Ovary (tissue), 9 donors: ENCODE data around the gene FBXO40. TPM values are rescaled to one million over a fixed set of nuclear protein-coding genes. Genes with fewer than 3 reads are reported as not detected.

Experiments
- DNase-seq, 5 donors: peaks; one replicate each; pipeline ENCODE4 v3.0.0-alpha.2; 2019 to 2020
- H3K27ac ChIP-seq, 2 donors: fragments of 200-600 bp; one replicate each; pipeline versions ENCODE4 v1.5.1 to v1.8.0; 2019 to 2022
- H3K27me3 ChIP-seq: fragments of 200-600 bp; one replicate; pipeline ENCODE4 v1.8.0; 2022
- H3K36me3 ChIP-seq: fragments of 200-600 bp; sonication (generic); one replicate; pipeline ENCODE4 v1.5.1; 2019
- H3K4me1 ChIP-seq: one replicate; pipeline ENCODE4 v1.8.1; 2013; ENCODE audit warnings: mild to moderate bottlenecking, moderate library complexity; ENCODE audit not compliant: insufficient read depth
- H3K4me3 ChIP-seq: fragments of 200-600 bp; sonication (generic); one replicate; pipeline ENCODE4 v1.5.1; 2017
- H3K9me3 ChIP-seq, 2 donors: fragments of 200-600 bp in 1 of 2; sonication (generic) in 1 of 2; one replicate each; pipeline versions ENCODE4 v1.5.1 to v1.8.1; 2013 to 2019; ENCODE audit warnings: mild to moderate bottlenecking in 1 of 2, moderate library complexity in 1 of 2
- EP300 ChIP-seq: sonication (generic); formaldehyde crosslinking; IDR thresholded peaks from one replicate; pipeline ENCODE4 v1.6.1; 2017; ENCODE audit warnings: antibody characterized with exemption
- POLR2A ChIP-seq: fragments of 450-650 bp; IDR thresholded peaks from one replicate; pipeline ENCODE4 v1.6.1; 2017; ENCODE audit warnings: antibody characterized with exemption, mild to moderate bottlenecking, moderate library complexity
- WGBS, 3 donors: extraction: QIAGEN DNeasy Blood & Tissue Kit in 1 of 3; methylation state at CpG; one replicate each; pipeline versions ENCODE4 v1.1.5 to v1.1.7; 2013 to 2017; 5-methylcytosine and 5-hydroxymethylcytosine counted together
- intact Hi-C, 4 donors: fragments of 100-400 bp; cut with DNase I; formaldehyde crosslinking; loops; one replicate each; pipeline versions ENCODE4 v1.11.0 to v1.15.1; 2022 to 2023
- polyA plus RNA-seq, 2 donors: library from polyadenylated mRNA; stranded (reverse); fragments of 200-250 nt in 1 of 2; fragments of 350-450 nt in 1 of 2; fragmentation: Illumina TruSeq in 1 of 2; extraction: RNeasy Lipid Tissue Mini Kit (QIAGEN cat#74804) in 1 of 2; gene quantifications; one replicate each; pipeline ENCODE4 v1.2.3, GENCODE V29; 2013 to 2014
- total RNA-seq, 7 donors: library from RNA; depleted of rRNA in 2 of 7; stranded (reverse); fragments of >200 nt in 2 of 7; fragmentation: NEBNext Ultra II Directional in 3 of 7; extraction: Animal tissue kit (Norgen Biotek cat#: 25700) in 3 of 7; gene quantifications; one replicate each; pipeline versions ENCODE4 v1.1.0 to v1.2.4, GENCODE V29; 2016 to 2023
- TF ChIP-seq, protein P1 (sequence below), 3 donors: fragments of 450-650 bp in 2 of 3; fragments of 200-600 bp in 1 of 3; IDR thresholded peaks; one replicate each; pipeline versions ENCODE4 v1.5.1 to v1.8.0; 2016 to 2022; ENCODE audit warnings: antibody characterized with exemption in 3 of 3, mild to moderate bottlenecking in 1 of 3
- donor health status: DM: no; HTN: no; CAD: no; lungs with moderate emphysema.
- donor health status: DM: no; HTN: no; CAD: no.
- donor health status: Bipolar disorder and iron deficiency.
- donor health status: DM: yes; HTN: yes; CAD: no.
- donor health status: DM: no; HTN: no; CAD: no.
- donor health status: DM: yes; HTN: yes; CAD: no.

FBXO40 gene
- total and polyA plus RNA-seq, 9 donors, result 0.08 to 1.2 (median 0.17) TPM; not detected in 1

GRCh38 chr3:121649645-121650044, 56.5 kb downstream of the FBXO40 start:
- Histone ChIP-seq H3K27me3 (no peaks in the 10 kb centered on the region), H3K9me3 (no peaks in the 10 kb centered on the region), H3K27ac (no peak overlapping the region), H3K4me3 (no peak overlapping the region), H3K36me3 (no peaks in the 10 kb centered on the region), H3K4me1 (peaks cover 2% of the 10 kb centered on the region)
- intact Hi-C loops, result loop anchor here in 1 of 4 donors (5.0 kb wide), 1 partner anchor 1502 kb away; no protein-coding TSS in a partner anchor
- no peak for DNase-seq
- TF ChIP-seq EP300, result no peak
- no peak for TF ChIP-seq POLR2A
- TF ChIP-seq, protein P1, sequence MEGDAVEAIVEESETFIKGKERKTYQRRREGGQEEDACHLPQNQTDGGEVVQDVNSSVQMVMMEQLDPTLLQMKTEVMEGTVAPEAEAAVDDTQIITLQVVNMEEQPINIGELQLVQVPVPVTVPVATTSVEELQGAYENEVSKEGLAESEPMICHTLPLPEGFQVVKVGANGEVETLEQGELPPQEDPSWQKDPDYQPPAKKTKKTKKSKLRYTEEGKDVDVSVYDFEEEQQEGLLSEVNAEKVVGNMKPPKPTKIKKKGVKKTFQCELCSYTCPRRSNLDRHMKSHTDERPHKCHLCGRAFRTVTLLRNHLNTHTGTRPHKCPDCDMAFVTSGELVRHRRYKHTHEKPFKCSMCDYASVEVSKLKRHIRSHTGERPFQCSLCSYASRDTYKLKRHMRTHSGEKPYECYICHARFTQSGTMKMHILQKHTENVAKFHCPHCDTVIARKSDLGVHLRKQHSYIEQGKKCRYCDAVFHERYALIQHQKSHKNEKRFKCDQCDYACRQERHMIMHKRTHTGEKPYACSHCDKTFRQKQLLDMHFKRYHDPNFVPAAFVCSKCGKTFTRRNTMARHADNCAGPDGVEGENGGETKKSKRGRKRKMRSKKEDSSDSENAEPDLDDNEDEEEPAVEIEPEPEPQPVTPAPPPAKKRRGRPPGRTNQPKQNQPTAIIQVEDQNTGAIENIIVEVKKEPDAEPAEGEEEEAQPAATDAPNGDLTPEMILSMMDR (IDR thresholded peaks at IDR 0.05), result no peak

GRCh38 chr3:121651684-121652083, 58.5 kb downstream of the FBXO40 start:
- H3K27ac ChIP-seq, result no peak overlapping the region
- no peaks in the 10 kb centered on the region for H3K9me3 ChIP-seq
- H3K36me3 ChIP-seq, result no peaks in the 10 kb centered on the region
- no peak overlapping the region for H3K4me3 ChIP-seq
- H3K27me3 ChIP-seq, result no peaks in the 10 kb centered on the region
- no peak for DNase-seq
- no peak for TF ChIP-seq EP300
- no peak for TF ChIP-seq POLR2A
- TF ChIP-seq, protein P1 (IDR thresholded peaks at IDR 0.05), result no peak
- H3K4me1 ChIP-seq, result peaks cover 2% of the 10 kb centered on the region
- intact Hi-C loops, result loop anchor here in 1 of 4 donors (5.0 kb wide), 1 partner anchor 1504 kb away; no protein-coding TSS in a partner anchor

- DNase-seq, result no peak
- H3K27me3 ChIP-seq, result no peaks in the 10 kb centered on the region
- no peaks in the 10 kb centered on the region for H3K4me1 ChIP-seq
- H3K36me3 ChIP-seq, result no peaks in the 10 kb centered on the region
- no peak overlapping the region for H3K27ac ChIP-seq
- no peaks in the 10 kb centered on the region for H3K9me3 ChIP-seq
- TF ChIP-seq, protein P1 (IDR thresholded peaks at IDR 0.05), result no peak
- TF ChIP-seq POLR2A (no peak), EP300 (no peak)
- intact Hi-C loops, result loop anchor here in 2 of 4 donors (2.0 to 5.0 kb wide), 2 partner anchors 56 to 1507 kb away; no protein-coding TSS in a partner anchor
- H3K4me3 ChIP-seq, result no peak overlapping the region
- WGBS, 3 donors, result 82 to 89% (median 83%) methylated on average over 6 of the region's 6 CpGs
These were observed 61.6 kb downstream of the FBXO40 start for GRCh38 chr3:121654493-121655385.

DNA sequence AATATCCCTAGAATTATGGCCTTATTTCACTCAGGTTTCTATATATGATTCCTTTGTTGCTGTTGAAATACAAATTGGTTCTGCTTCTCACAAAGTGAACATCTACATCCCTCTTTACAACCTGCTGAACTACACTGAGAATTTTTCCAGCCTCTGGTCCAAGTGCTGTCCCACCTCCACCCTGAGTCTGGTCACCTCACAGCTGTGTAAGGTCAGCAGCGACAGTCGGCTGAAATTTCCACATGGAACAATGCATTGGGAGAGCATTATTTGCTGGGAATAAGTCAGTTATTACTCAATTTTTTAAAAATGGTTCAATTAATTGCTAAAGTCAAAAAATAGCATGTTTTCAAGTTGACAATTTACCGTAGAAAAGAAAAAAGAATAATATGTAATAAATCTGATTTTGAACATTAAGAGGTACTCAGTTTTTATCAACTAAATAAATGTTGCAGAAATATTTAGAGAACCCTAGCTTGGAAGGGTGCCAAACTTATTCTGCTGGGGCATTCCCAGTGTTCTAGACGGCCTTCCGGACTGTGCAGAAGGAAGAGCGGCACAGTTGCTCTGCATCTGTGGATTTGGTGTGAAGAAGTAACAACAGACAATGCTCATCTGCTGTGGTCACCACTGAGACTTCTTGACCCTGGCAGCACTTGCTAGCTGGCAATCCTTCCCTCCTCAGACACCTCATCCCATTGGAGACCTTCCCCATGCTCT, 65.7 kb downstream of the FBXO40 start:
- Histone ChIP-seq H3K4me3 (no peak overlapping the region), H3K27me3 (no peaks in the 10 kb centered on the region), H3K27ac (no peak overlapping the region), H3K36me3 (no peaks in the 10 kb centered on the region), H3K9me3 (no peaks in the 10 kb centered on the region), H3K4me1 (peaks cover 1% of the 10 kb centered on the region)
- intact Hi-C loops, result no loop called here
- DNase-seq, result no peak
- 70 to 76% (median 73%) methylated on average over 6 of the region's 6 CpGs for WGBS, 3 donors
- TF ChIP-seq POLR2A (no peak), EP300 (no peak)
- TF ChIP-seq, protein P1 (IDR thresholded peaks at IDR 0.05), result no peak
